Measurements from ENCODE around the gene CCDC74B.
"Not testable (repeated sequence)": the region's sequence is repeated elsewhere in the genome, so short reads cannot be mapped to it uniquely, and the experiment has no call there.

Gene CCDC74B

GRCh38 chr2:130145006-130145414, at the start of gene CCDC74B:
TSS of gene CCDC74B (minus strand) at chr2:130145112. CDS start at chr2:130144996, 116 bp downstream.
- H3K4me3 ChIP-seq (replicated peaks; ENCODE audit: low read depth, low read length): peak within 1 kb of the TSS; percentile 35; the same call in 1 of the 2 replicates
- DNase-seq (ENCODE audit: extremely low read depth, insufficient read length); H3K27me3 ChIP-seq (replicated peaks; ENCODE audit: control insufficient read depth, insufficient read depth, low read length); H3K36me3 ChIP-seq (ENCODE audit: control insufficient read depth, insufficient read depth, low read length): not testable (repeated sequence)

- DNase-seq (ENCODE audit: extremely low read depth, insufficient read length); H3K4me3 ChIP-seq (replicated peaks; ENCODE audit: low read depth, low read length); H3K36me3 ChIP-seq (ENCODE audit: control insufficient read depth, insufficient read depth, low read length); H3K27me3 ChIP-seq (replicated peaks; ENCODE audit: control insufficient read depth, insufficient read depth, low read length): not testable (repeated sequence)
These were observed 48.9 kb upstream of the CCDC74B start for GRCh38 chr2:130193824-130194223.

- not testable (repeated sequence) for H3K36me3 ChIP-seq (ENCODE audit: control insufficient read depth, insufficient read depth, low read length); H3K27me3 ChIP-seq (replicated peaks; ENCODE audit: control insufficient read depth, insufficient read depth, low read length); DNase-seq (ENCODE audit: extremely low read depth, insufficient read length); H3K4me3 ChIP-seq (replicated peaks; ENCODE audit: low read depth, low read length)
These were observed 47.5 kb upstream of the CCDC74B start for GRCh38 chr2:130192451-130192850.

- not testable (repeated sequence) for DNase-seq (ENCODE audit: extremely low read depth, insufficient read length); H3K4me3 ChIP-seq (replicated peaks; ENCODE audit: low read depth, low read length); H3K27me3 ChIP-seq (replicated peaks; ENCODE audit: control insufficient read depth, insufficient read depth, low read length); H3K36me3 ChIP-seq (ENCODE audit: control insufficient read depth, insufficient read depth, low read length)
These were observed 46.4 kb upstream of the CCDC74B start for GRCh38 chr2:130191319-130191718.

- Histone ChIP-seq H3K4me3 (replicated peaks; ENCODE audit: low read depth, low read length) (no peak overlapping the region), H3K36me3 (ENCODE audit: control insufficient read depth, insufficient read depth, low read length) (no peaks in the 10 kb centered on the region; the same call in 1 of the 2 replicates), H3K27me3 (replicated peaks; ENCODE audit: control insufficient read depth, insufficient read depth, low read length) (no peaks in the 10 kb centered on the region)
- TF ChIP-seq, protein P1, sequence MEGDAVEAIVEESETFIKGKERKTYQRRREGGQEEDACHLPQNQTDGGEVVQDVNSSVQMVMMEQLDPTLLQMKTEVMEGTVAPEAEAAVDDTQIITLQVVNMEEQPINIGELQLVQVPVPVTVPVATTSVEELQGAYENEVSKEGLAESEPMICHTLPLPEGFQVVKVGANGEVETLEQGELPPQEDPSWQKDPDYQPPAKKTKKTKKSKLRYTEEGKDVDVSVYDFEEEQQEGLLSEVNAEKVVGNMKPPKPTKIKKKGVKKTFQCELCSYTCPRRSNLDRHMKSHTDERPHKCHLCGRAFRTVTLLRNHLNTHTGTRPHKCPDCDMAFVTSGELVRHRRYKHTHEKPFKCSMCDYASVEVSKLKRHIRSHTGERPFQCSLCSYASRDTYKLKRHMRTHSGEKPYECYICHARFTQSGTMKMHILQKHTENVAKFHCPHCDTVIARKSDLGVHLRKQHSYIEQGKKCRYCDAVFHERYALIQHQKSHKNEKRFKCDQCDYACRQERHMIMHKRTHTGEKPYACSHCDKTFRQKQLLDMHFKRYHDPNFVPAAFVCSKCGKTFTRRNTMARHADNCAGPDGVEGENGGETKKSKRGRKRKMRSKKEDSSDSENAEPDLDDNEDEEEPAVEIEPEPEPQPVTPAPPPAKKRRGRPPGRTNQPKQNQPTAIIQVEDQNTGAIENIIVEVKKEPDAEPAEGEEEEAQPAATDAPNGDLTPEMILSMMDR (IDR thresholded peaks at IDR 0.05; ENCODE audit: insufficient read depth, low read length, poor library complexity, severe bottlenecking): no peak
- no peak for DNase-seq (ENCODE audit: extremely low read depth, insufficient read length)
These were observed 45.3 kb upstream of the CCDC74B start for GRCh38 chr2:130190237-130190636.

DNA sequence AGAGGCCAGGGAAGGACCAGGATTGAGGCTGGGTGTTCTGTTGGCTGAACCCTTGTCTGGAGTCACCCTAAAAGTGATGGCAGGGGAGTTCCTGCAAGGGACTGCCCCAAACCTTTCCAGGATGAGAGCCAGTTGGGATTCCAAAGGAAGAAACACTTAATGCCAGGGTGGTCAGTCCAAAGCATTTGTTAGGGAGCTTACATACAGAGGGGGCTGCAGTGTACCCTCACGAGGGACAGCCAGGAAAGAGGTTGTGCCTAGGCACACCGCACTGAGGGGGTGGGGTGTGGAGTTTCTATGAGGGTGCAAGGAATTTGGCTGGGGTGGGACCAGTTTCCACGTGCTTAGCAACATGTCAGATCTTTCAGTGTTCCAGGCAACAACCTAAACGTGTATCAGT, 44.0 kb upstream of the CCDC74B start:
- not testable (repeated sequence) for H3K4me3 ChIP-seq (replicated peaks; ENCODE audit: low read depth, low read length); DNase-seq (ENCODE audit: extremely low read depth, insufficient read length); H3K36me3 ChIP-seq (ENCODE audit: control insufficient read depth, insufficient read depth, low read length); H3K27me3 ChIP-seq (replicated peaks; ENCODE audit: control insufficient read depth, insufficient read depth, low read length)

DNA sequence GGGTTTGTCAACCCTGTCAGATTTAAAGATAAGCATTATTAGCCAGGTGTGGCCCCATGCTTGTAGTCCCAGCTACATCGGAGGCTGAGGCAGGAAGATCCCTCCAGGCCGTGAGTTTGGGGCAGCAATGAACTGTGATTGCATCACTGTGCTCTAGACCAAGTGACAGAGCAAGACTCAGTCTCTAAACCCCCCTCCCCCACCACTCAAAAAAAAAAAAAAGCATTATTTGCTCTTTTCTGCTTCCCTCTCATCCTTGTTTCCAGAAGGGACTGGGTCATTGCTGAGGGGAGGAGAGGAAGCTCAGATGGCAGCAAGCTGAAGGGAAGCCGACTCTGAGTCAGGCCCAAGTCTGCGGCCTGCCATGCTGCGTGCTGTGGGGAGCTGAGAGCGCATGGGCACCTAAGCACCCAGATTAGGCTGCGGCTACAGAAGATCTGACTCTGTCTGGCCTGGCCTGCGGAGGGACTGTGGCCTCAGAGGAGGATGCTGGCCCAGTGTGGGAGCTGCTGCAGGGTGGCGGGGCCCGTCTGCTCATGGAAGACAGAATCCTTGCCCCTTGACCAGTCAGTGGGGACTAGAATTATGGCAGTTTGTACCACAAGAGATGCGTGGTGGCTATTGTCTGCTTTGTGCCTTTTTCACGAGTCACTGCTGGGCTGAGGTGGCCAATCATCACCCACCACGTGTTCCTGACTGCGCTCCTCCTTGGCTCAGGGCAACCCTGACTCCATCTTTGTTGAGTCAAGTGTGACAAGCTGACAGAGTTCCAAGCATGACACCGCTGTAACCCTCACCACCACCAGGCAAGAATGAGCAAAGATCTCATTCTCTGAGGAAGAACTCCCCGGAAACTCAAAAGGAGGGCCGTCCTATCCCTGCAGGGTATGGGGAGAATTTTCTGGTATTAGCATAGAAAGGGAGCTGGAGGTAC, 43.2 kb upstream of the CCDC74B start:
- H3K4me3 ChIP-seq (replicated peaks; ENCODE audit: low read depth, low read length); H3K27me3 ChIP-seq (replicated peaks; ENCODE audit: control insufficient read depth, insufficient read depth, low read length); DNase-seq (ENCODE audit: extremely low read depth, insufficient read length); H3K36me3 ChIP-seq (ENCODE audit: control insufficient read depth, insufficient read depth, low read length): not testable (repeated sequence)

DNA sequence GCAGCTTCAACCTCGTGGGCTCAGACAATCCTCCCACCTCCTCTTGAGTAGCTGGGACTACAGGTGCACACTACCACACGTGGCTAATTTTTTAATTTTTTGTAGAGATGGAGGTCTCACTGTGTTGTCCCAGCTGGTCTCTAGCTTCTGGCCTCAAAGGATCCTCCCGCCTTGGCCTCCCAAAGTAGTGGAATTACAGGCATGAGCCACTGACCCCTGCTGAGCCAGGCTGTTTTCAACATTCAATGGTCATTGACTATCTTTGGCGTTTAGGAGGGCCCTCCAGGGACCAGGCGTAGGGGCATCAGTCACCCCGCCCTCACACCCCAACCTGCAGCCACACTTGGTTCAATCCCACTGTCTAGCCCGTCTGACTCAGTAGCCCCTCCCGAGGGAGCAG, 42.4 kb upstream of the CCDC74B start:
- H3K27me3 ChIP-seq (replicated peaks; ENCODE audit: control insufficient read depth, insufficient read depth, low read length): no peaks in the 10 kb centered on the region
- DNase-seq (ENCODE audit: extremely low read depth, insufficient read length): no peak
- TF ChIP-seq, protein P1 (IDR thresholded peaks at IDR 0.05; ENCODE audit: insufficient read depth, low read length, poor library complexity, severe bottlenecking): no peak
- peaks cover 4% of the 10 kb centered on the region for H3K36me3 ChIP-seq (ENCODE audit: control insufficient read depth, insufficient read depth, low read length)
- H3K4me3 ChIP-seq (replicated peaks; ENCODE audit: low read depth, low read length): no peak overlapping the region

- TF ChIP-seq, protein P1 (IDR thresholded peaks at IDR 0.05; ENCODE audit: insufficient read depth, low read length, poor library complexity, severe bottlenecking): no peak
- Histone ChIP-seq H3K4me3 (replicated peaks; ENCODE audit: low read depth, low read length) (no peak overlapping the region), H3K36me3 (ENCODE audit: control insufficient read depth, insufficient read depth, low read length) (peaks cover 4% of the 10 kb centered on the region), H3K27me3 (replicated peaks; ENCODE audit: control insufficient read depth, insufficient read depth, low read length) (no peaks in the 10 kb centered on the region)
- no peak for DNase-seq (ENCODE audit: extremely low read depth, insufficient read length)
These were observed 41.5 kb upstream of the CCDC74B start for GRCh38 chr2:130186391-130186790.
